Body of pancreas (tissue), 4 donors: ENCODE results near the gene CAPN10.

Experiments
- POLR2A ChIP-seq, 3 donors: fragments of 450-650 bp; IDR thresholded peaks; one replicate each; pipeline ENCODE4 v1.6.1; 2016; ENCODE audit warnings: antibody characterized with exemption in 3 of 3, mild to moderate bottlenecking in 2 of 3
- TF ChIP-seq, protein P1 (sequence below), 7 experiments: fragments of 450-650 bp in 4 of 7; fragments of 200-600 bp in 3 of 7; sonication (generic) in 3 of 7; IDR thresholded peaks; one replicate each; pipeline ENCODE4 v1.5.1; 2016 to 2019; ENCODE audit warnings: antibody characterized with exemption in 7 of 7

DNA sequence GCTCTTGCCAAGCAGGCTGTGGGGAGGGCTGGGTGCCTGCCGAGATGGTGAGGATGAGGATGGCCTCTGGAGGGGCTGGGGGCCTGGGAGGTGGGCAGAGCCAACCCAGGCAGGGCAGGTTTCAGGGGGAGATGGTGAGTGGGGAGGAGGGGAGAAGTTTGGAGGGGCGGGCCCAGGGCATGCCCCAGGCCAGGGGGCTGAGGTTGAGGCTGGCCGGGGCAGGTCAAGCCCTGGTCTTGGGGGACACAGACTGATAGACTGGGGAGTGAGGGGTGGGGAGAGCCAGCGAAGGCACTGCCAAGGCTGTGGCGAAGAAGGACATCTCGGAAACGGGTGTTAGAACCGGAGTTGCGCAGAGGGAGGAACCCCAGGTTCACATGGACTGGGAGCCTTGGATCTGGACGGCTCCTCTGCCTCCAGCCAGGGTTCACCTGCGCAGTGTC lies 12.6 kb downstream of the CAPN10 start:
- TF ChIP-seq, protein P1, sequence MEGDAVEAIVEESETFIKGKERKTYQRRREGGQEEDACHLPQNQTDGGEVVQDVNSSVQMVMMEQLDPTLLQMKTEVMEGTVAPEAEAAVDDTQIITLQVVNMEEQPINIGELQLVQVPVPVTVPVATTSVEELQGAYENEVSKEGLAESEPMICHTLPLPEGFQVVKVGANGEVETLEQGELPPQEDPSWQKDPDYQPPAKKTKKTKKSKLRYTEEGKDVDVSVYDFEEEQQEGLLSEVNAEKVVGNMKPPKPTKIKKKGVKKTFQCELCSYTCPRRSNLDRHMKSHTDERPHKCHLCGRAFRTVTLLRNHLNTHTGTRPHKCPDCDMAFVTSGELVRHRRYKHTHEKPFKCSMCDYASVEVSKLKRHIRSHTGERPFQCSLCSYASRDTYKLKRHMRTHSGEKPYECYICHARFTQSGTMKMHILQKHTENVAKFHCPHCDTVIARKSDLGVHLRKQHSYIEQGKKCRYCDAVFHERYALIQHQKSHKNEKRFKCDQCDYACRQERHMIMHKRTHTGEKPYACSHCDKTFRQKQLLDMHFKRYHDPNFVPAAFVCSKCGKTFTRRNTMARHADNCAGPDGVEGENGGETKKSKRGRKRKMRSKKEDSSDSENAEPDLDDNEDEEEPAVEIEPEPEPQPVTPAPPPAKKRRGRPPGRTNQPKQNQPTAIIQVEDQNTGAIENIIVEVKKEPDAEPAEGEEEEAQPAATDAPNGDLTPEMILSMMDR (IDR thresholded peaks at IDR 0.05) = no peak
- TF ChIP-seq POLR2A (IDR thresholded peaks at IDR 0.05) = no peak
